ENCODE results near the gene NOS1. TPM values are rescaled to one million over a fixed set of nuclear protein-coding genes. Genes with fewer than 3 reads are reported as not detected.

NOS1 gene
- total RNA-seq, 3 donors from 2014 or later = under 0.01 to 0.16 TPM; not detected in 1

GRCh38 chr12:117298648-117299225, 62.7 kb downstream of the NOS1 start:
- no peak overlapping the region for H3K27ac ChIP-seq
- H3K9me3 ChIP-seq = no peaks in the 10 kb centered on the region
- TF ChIP-seq POLR2A (IDR thresholded peaks at IDR 0.05) (no peak), POLR2AphosphoS5 (IDR thresholded peaks at IDR 0.05) (no peak), CTCF (IDR thresholded peaks at IDR 0.05) (no peak)
- no peaks in the 10 kb centered on the region for H3K36me3 ChIP-seq
- intact Hi-C loops (cut with DNase I; ENCODE audit: low total_unique reads) = no loop called here
- DNase-seq (ENCODE audit: low spot score in 2 of 2) = no peak
- H3K4me1 ChIP-seq = no peaks in the 10 kb centered on the region
- H3K4me3 ChIP-seq = no peak overlapping the region
- peaks cover 0 to 5% of the 10 kb centered on the region in 2 donors for H3K27me3 ChIP-seq

- peaks cover 0 to 5% of the 10 kb centered on the region in 2 donors for H3K27me3 ChIP-seq
- TF ChIP-seq POLR2A (IDR thresholded peaks at IDR 0.05) (no peak), CTCF (IDR thresholded peaks at IDR 0.05) (no peak), POLR2AphosphoS5 (IDR thresholded peaks at IDR 0.05) (no peak)
- no peak overlapping the region for H3K4me3 ChIP-seq
- no peaks in the 10 kb centered on the region for H3K4me1 ChIP-seq
- H3K27ac ChIP-seq = no peak overlapping the region
- intact Hi-C loops (cut with DNase I; ENCODE audit: low total_unique reads) = no loop called here
- no peaks in the 10 kb centered on the region for H3K36me3 ChIP-seq
- H3K9me3 ChIP-seq = no peaks in the 10 kb centered on the region
- no peak for DNase-seq (ENCODE audit: low spot score in 2 of 2)
Observed at GRCh38 chr12:117298191-117298590, 63.2 kb downstream of the NOS1 start.

GRCh38 chr12:117294189-117294603, 67.2 kb downstream of the NOS1 start:
- intact Hi-C loops (cut with DNase I; ENCODE audit: low total_unique reads) = no loop called here
- Histone ChIP-seq H3K27me3 (peaks cover 0 to 10% of the 10 kb centered on the region in 2 donors), H3K27ac (no peak overlapping the region), H3K4me3 (no peak overlapping the region), H3K36me3 (no peaks in the 10 kb centered on the region), H3K9me3 (no peaks in the 10 kb centered on the region), H3K4me1 (no peaks in the 10 kb centered on the region)
- TF ChIP-seq POLR2A (IDR thresholded peaks at IDR 0.05) = no peak
- TF ChIP-seq POLR2AphosphoS5 (IDR thresholded peaks at IDR 0.05) = no peak
- no peak for TF ChIP-seq CTCF (IDR thresholded peaks at IDR 0.05)
- DNase-seq (ENCODE audit: low spot score in 2 of 2) = no peak

GRCh38 chr12:117293510-117293909, 67.9 kb downstream of the NOS1 start:
- DNase-seq (ENCODE audit: low spot score in 2 of 2) = no peak
- Histone ChIP-seq H3K9me3 (no peaks in the 10 kb centered on the region), H3K36me3 (no peaks in the 10 kb centered on the region), H3K27ac (no peak overlapping the region), H3K4me1 (no peaks in the 10 kb centered on the region), H3K4me3 (no peak overlapping the region), H3K27me3 (peaks cover 0 to 10% of the 10 kb centered on the region in 2 donors)
- TF ChIP-seq POLR2AphosphoS5 (IDR thresholded peaks at IDR 0.05) (no peak), CTCF (IDR thresholded peaks at IDR 0.05) (no peak), POLR2A (IDR thresholded peaks at IDR 0.05) (no peak)
- intact Hi-C loops (cut with DNase I; ENCODE audit: low total_unique reads) = no loop called here

- no peaks in the 10 kb centered on the region for H3K4me1 ChIP-seq
- no peaks in the 10 kb centered on the region for H3K9me3 ChIP-seq
- TF ChIP-seq POLR2A (IDR thresholded peaks at IDR 0.05) (no peak), POLR2AphosphoS5 (IDR thresholded peaks at IDR 0.05) (no peak), CTCF (IDR thresholded peaks at IDR 0.05) (no peak)
- no peak overlapping the region for H3K27ac ChIP-seq
- no peak for DNase-seq (ENCODE audit: low spot score in 2 of 2)
- H3K27me3 ChIP-seq = peaks cover 0 to 10% of the 10 kb centered on the region in 2 donors
- intact Hi-C loops (cut with DNase I; ENCODE audit: low total_unique reads) = no loop called here
- H3K4me3 ChIP-seq = no peak overlapping the region
- no peaks in the 10 kb centered on the region for H3K36me3 ChIP-seq
Observed at GRCh38 chr12:117292688-117293087, 68.7 kb downstream of the NOS1 start.

Measured in breast epithelium (tissue), 4 donors.